Measurements from ENCODE around the gene GAREM1.
"Not testable (repeated sequence)": the region's sequence is repeated elsewhere in the genome, so short reads cannot be mapped to it uniquely, and the experiment has no call there.

The GAREM1 gene

GRCh38 chr18:32291623-32292022 lies 179.1 kb downstream of the GAREM1 start:
- not testable (repeated sequence) for DNase-seq

GRCh38 chr18:32290810-32291209 lies 179.9 kb downstream of the GAREM1 start:
- DNase-seq: no peak

- no peak for DNase-seq
Measured at GRCh38 chr18:32289483-32290075, 181.1 kb downstream of the GAREM1 start.

GRCh38 chr18:32287873-32288272 lies 182.8 kb downstream of the GAREM1 start:
- no peak for DNase-seq

- no peak for DNase-seq
Measured at GRCh38 chr18:32287249-32287648, 183.4 kb downstream of the GAREM1 start.

GRCh38 chr18:32286749-32287148 lies 183.9 kb downstream of the GAREM1 start:
- no peak for DNase-seq

GRCh38 chr18:32284284-32284683 lies 186.4 kb downstream of the GAREM1 start:
- DNase-seq: no peak

- DNase-seq: no peak
Measured at GRCh38 chr18:32280911-32281310, 189.8 kb downstream of the GAREM1 start.

- no peak for DNase-seq
Measured at GRCh38 chr18:32280188-32280783, 190.4 kb downstream of the GAREM1 start.

- no peak for DNase-seq
Measured at GRCh38 chr18:32278177-32278799, 192.4 kb downstream of the GAREM1 start.

- DNase-seq: no peak
Measured at GRCh38 chr18:32277549-32277948, 193.1 kb downstream of the GAREM1 start.

GRCh38 chr18:32276906-32277305 lies 193.8 kb downstream of the GAREM1 start:
- DNase-seq: no peak

- DNase-seq: no peak
Measured at GRCh38 chr18:32276256-32276655, 194.4 kb downstream of the GAREM1 start.

- DNase-seq: no peak
Measured at GRCh38 chr18:32275221-32275620, 195.5 kb downstream of the GAREM1 start.

- no peak for DNase-seq
Measured at GRCh38 chr18:32274307-32274706, 196.4 kb downstream of the GAREM1 start.

- DNase-seq: no peak
Measured at GRCh38 chr18:32271672-32272208, 198.9 kb downstream of the GAREM1 start.

- no peak for DNase-seq
Measured at GRCh38 chr18:32270341-32270740, 200.3 kb downstream of the GAREM1 start.

GRCh38 chr18:32267463-32267862 lies 203.2 kb downstream of the GAREM1 start:
- no peak for DNase-seq

- no peak for DNase-seq
Measured at GRCh38 chr18:32264401-32264800, 206.3 kb downstream of the GAREM1 start.

GRCh38 chr18:32262092-32262491 lies 208.6 kb downstream of the GAREM1 start:
- DNase-seq: no peak

GRCh38 chr18:32261003-32261402 lies 209.7 kb downstream of the GAREM1 start:
- no peak for DNase-seq

GRCh38 chr18:32259553-32259952 lies 211.1 kb downstream of the GAREM1 start:
- no peak for DNase-seq

- DNase-seq: no peak
Measured at GRCh38 chr18:32258558-32259204, 212.0 kb downstream of the GAREM1 start.

Measured in right kidney (tissue), 1 donor.